Lower lobe of right lung (tissue), 2 donors: ENCODE data around the gene CYP2F1. TPM values are rescaled to one million over a fixed set of nuclear protein-coding genes. Genes with fewer than 3 reads are reported as not detected.
"Not testable (repeated sequence)": the region's sequence is repeated elsewhere in the genome, so short reads cannot be mapped to it uniquely, and the experiment has no call there.

Experiments
- ATAC-seq, 2 donors: fragments of 200-7000 bp; cut with Tn5 transposase; one replicate each; pipeline ENCODE4 v1.9.1; 2020 to 2022; ENCODE audit warnings: mild to moderate bottlenecking in 2 of 2, moderate library complexity in 2 of 2
- DNase-seq: peaks from one replicate; pipeline ENCODE4 v3.0.0-alpha.2; 2020
- H3K27ac ChIP-seq: fragments of 200-600 bp; one replicate; pipeline ENCODE4 v1.8.0; 2022
- H3K27me3 ChIP-seq: fragments of 200-600 bp; one replicate; pipeline ENCODE4 v1.8.0; 2022; ENCODE audit warnings: low read depth
- H3K36me3 ChIP-seq: fragments of 200-600 bp; one replicate; pipeline ENCODE4 v1.8.0; 2022; ENCODE audit warnings: mild to moderate bottlenecking
- H3K4me1 ChIP-seq: fragments of 200-600 bp; one replicate; pipeline ENCODE4 v1.8.0; 2022
- H3K4me3 ChIP-seq: fragments of 200-600 bp; one replicate; pipeline ENCODE4 v1.8.0; 2022; ENCODE audit warnings: mild to moderate bottlenecking
- H3K9me3 ChIP-seq: fragments of 200-600 bp; one replicate; pipeline ENCODE4 v1.8.0; 2022
- CTCF ChIP-seq: fragments of 200-600 bp; IDR thresholded peaks from one replicate; pipeline ENCODE4 v1.8.0; 2022; ENCODE audit warnings: antibody characterized with exemption, mild to moderate bottlenecking
- intact Hi-C: fragments of 100-400 bp; cut with DNase I; formaldehyde crosslinking; loops from one replicate; pipeline ENCODE4 v1.11.0; 2022
- total RNA-seq: library from RNA; stranded (reverse); fragmentation: NEBNext Ultra II Directional; extraction: Animal tissue kit (Norgen Biotek cat#: 25700); gene quantifications from one replicate; pipeline ENCODE4 v1.2.1, GENCODE V29; 2021
- donor health status: DM: no; HTN: yes; CAD: no; lungs with severe emphysema.

The CYP2F1 gene
- total RNA-seq, 1 donor from 2014 or later: 1.7 TPM

- Histone ChIP-seq H3K4me1 (no peaks in the 10 kb centered on the region), H3K36me3 (no peaks in the 10 kb centered on the region), H3K9me3 (no peaks in the 10 kb centered on the region), H3K27me3 (no peaks in the 10 kb centered on the region), H3K27ac (no peak overlapping the region), H3K4me3 (no peak overlapping the region)
- no peak for TF ChIP-seq CTCF
- no peak for DNase-seq
- intact Hi-C loops: no loop called here
- ATAC-seq: no peak
Observed at GRCh38 chr19:41149831-41150230, 35.6 kb downstream of the CYP2F1 start.

GRCh38 chr19:41150986-41151385 is 36.8 kb downstream of the CYP2F1 start:
- intact Hi-C loops, H3K9me3 ChIP-seq, H3K27ac ChIP-seq, H3K27me3 ChIP-seq, DNase-seq, H3K36me3 ChIP-seq, H3K4me1 ChIP-seq, ATAC-seq, H3K4me3 ChIP-seq: not testable (repeated sequence)

- Histone ChIP-seq H3K9me3 (no peaks in the 10 kb centered on the region), H3K27me3 (no peaks in the 10 kb centered on the region), H3K36me3 (no peaks in the 10 kb centered on the region), H3K4me3 (no peak overlapping the region), H3K4me1 (no peaks in the 10 kb centered on the region), H3K27ac (no peak overlapping the region)
- no peak for TF ChIP-seq CTCF
- intact Hi-C loops: no loop called here
- ATAC-seq (no peak), DNase-seq (no peak)
Observed at GRCh38 chr19:41154060-41154459, 39.8 kb downstream of the CYP2F1 start.

- ATAC-seq (no peak), DNase-seq (no peak)
- no peak for TF ChIP-seq CTCF
- H3K4me1 ChIP-seq: no peaks in the 10 kb centered on the region
- H3K36me3 ChIP-seq: no peaks in the 10 kb centered on the region
- no peaks in the 10 kb centered on the region for H3K27me3 ChIP-seq
- no peak overlapping the region for H3K4me3 ChIP-seq
- H3K27ac ChIP-seq: no peak overlapping the region
- intact Hi-C loops: no loop called here
- H3K9me3 ChIP-seq: no peaks in the 10 kb centered on the region
Observed at GRCh38 chr19:41156207-41156606, 42.0 kb downstream of the CYP2F1 start.

GRCh38 chr19:41159881-41160280 is 45.6 kb downstream of the CYP2F1 start:
- Histone ChIP-seq H3K36me3 (no peaks in the 10 kb centered on the region), H3K4me3 (no peak overlapping the region), H3K27me3 (no peaks in the 10 kb centered on the region), H3K4me1 (no peaks in the 10 kb centered on the region), H3K9me3 (no peaks in the 10 kb centered on the region), H3K27ac (no peak overlapping the region)
- ATAC-seq (no peak), DNase-seq (no peak)
- no peak for TF ChIP-seq CTCF
- intact Hi-C loops: no loop called here

- DNase-seq: no peak
- Histone ChIP-seq H3K36me3 (no peaks in the 10 kb centered on the region), H3K27me3 (no peaks in the 10 kb centered on the region), H3K27ac (no peak overlapping the region), H3K9me3 (no peaks in the 10 kb centered on the region), H3K4me1 (no peaks in the 10 kb centered on the region), H3K4me3 (no peak overlapping the region)
- no peak for TF ChIP-seq CTCF
- no peak for ATAC-seq
- intact Hi-C loops: no loop called here
Observed at GRCh38 chr19:41161903-41162302, 47.7 kb downstream of the CYP2F1 start.
